Naive thymus-derived CD8-positive, alpha-beta T cell (primary cell): ENCODE results near the gene LCORL. TPM values are rescaled to one million over a fixed set of nuclear protein-coding genes. Genes with fewer than 3 reads are reported as not detected.

Source experiments
- ATAC-seq, 2 donors: fragments of 150-1000 bp; cut with Tn5 transposase in 1 of 2; sonication (Bioruptor Pico), chemical (Tn5 transposase) in 1 of 2; 1 replicate in 1 of 2; 2 replicates in 1 of 2; pipeline ENCODE4 v1.10.0; 2021; ENCODE audit warnings: mild to moderate bottlenecking in 2 of 2, moderate library complexity in 2 of 2
- POLR2A ChIA-PET: fragments of 350-600 bp; sonication (Branson Sonifier 250); formaldehyde crosslinking; loops from one replicate; lab custom pipeline; 2021; ENCODE audit warnings: antibody characterized with exemption; lab: Charles Lee
- DNase-seq, 10 donors: peaks; one replicate each; pipeline versions ENCODE4 v3.0.0 to v3.0.0-alpha.2; 2020 to 2022
- H3K27ac Mint-ChIP-seq, 10 donors: one replicate each; pipeline ENCODE4 v1.8.0; 2020 to 2022; ENCODE audit warnings: mild to moderate bottlenecking in 10 of 10, mixed read lengths in 10 of 10, moderate library complexity in 4 of 10, inconsistent platforms in 1 of 10
- H3K27me3 Mint-ChIP-seq, 5 donors: one replicate each; pipeline ENCODE4 v1.8.0; 2021 to 2022; ENCODE audit warnings: mixed read lengths in 5 of 5
- H3K36me3 Mint-ChIP-seq, 3 donors: one replicate each; pipeline ENCODE4 v1.8.0; 2020 to 2022; ENCODE audit warnings: mixed read lengths in 3 of 3, mild to moderate bottlenecking in 2 of 3, inconsistent platforms in 1 of 3
- H3K4me1 Mint-ChIP-seq, 4 donors: one replicate each; pipeline ENCODE4 v1.8.0; 2021 to 2022; ENCODE audit warnings: mixed read lengths in 4 of 4
- H3K4me3 Mint-ChIP-seq, 10 donors: one replicate each; pipeline ENCODE4 v1.8.0; 2020 to 2022; ENCODE audit warnings: mild to moderate bottlenecking in 10 of 10, mixed read lengths in 10 of 10, moderate library complexity in 6 of 10, inconsistent platforms in 1 of 10
- H3K9me3 Mint-ChIP-seq, 9 donors: one replicate each; pipeline ENCODE4 v1.8.0; 2020 to 2022; ENCODE audit warnings: mixed read lengths in 9 of 9, mild to moderate bottlenecking in 3 of 9, inconsistent platforms in 1 of 9, moderate library complexity in 1 of 9
- polyA plus RNA-seq, 3 donors: library from polyadenylated mRNA; unstranded; fragments of 300-500 nt; fragmentation: Illumina TruSeq; gene quantifications; one replicate each; pipeline ENCODE4 v1.2.3, GENCODE V29; 2021
- total RNA-seq, 8 experiments: library from RNA in 2 of 8; stranded (reverse) in 2 of 8; gene quantifications; one replicate each; pipeline ENCODE4 v1.2.3 and lab custom pipeline; 2021 to 2026

Gene LCORL
- total and polyA plus RNA-seq, 5 experiments from 2014 or later, result 4.5 to 16.9 (median 7.3) TPM

DNA sequence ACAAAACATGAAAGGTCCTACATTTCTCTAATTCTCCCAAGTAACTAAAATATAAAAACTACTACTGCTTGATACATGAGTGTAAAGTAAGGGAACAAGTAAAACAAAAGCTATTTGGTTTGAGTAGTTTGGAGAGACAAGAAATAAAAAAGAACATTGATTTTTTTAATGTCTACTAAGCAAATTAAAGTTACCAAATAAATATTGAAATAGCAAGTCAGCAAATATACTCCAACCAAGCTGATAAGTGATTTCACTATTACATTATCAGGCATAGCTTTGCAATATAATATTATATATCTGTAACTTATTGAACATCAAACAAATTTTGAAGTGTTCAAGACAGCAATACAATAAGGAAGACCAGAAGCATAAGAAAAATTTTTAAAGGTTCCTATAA is 60.3 kb downstream of the LCORL start:
- Mint-ChIP-seq H3K36me3 (peaks cover 22 to 51% (median 49%) of the 10 kb centered on the region in 3 donors), H3K27ac (no peak overlapping the region), H3K4me3 (no peak overlapping the region), H3K4me1 (no peaks in the 10 kb centered on the region), H3K9me3 (peaks cover 0 to 13% (median 0%) of the 10 kb centered on the region in 9 donors), H3K27me3 (no peaks in the 10 kb centered on the region)
- DNase-seq (no peak), ATAC-seq (no peak)
- POLR2A ChIA-PET, result no interaction called here

DNA sequence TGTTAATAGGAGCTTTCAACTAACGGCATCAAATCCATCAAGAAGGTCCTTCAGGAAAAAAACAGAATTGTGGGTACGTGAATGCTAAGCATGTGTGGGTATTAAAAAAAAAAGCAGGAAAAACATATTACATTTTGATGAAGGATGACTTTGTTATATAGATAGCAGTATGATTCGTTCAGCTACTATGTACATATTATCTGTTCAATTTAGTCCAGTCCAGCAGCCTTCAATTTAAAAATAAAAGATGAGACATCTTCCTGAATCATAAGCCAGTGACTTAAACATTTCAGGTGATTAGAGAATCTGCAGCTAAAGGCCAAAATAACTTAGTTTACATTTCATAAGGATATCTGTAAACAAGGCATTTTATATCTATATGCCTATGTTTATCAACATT is 63.4 kb downstream of the LCORL start:
- Mint-ChIP-seq H3K27me3 (no peaks in the 10 kb centered on the region), H3K4me3 (no peak overlapping the region), H3K9me3 (peaks cover 0 to 13% (median 0%) of the 10 kb centered on the region in 9 donors), H3K36me3 (peaks cover 32 to 80% (median 79%) of the 10 kb centered on the region in 3 donors), H3K27ac (no peak overlapping the region), H3K4me1 (no peaks in the 10 kb centered on the region)
- no peak for DNase-seq
- POLR2A ChIA-PET, result no interaction called here
- ATAC-seq, result no peak

DNA sequence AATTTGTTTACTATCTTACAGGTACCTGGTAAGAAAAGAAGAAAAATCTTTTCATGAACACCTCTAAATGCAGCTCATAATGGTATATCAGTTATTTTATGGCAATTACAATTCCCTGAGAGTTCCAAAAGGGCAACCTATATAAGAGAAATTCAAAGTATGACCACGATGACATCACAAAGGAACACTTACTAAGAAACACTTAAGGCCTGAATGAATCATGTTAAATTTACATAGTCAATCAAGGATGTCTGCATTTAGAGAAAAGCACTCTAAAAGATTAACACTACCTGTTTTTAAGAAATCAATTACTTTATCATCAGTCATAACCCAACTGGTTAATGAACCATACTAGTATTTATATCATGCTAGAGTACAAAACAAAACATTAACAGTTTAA is 63.9 kb downstream of the LCORL start:
- no peak overlapping the region for H3K27ac Mint-ChIP-seq
- peaks cover 32 to 85% (median 84%) of the 10 kb centered on the region in 3 donors for H3K36me3 Mint-ChIP-seq
- H3K27me3 Mint-ChIP-seq, result no peaks in the 10 kb centered on the region
- H3K4me3 Mint-ChIP-seq, result no peak overlapping the region
- peaks cover 0 to 13% (median 0%) of the 10 kb centered on the region in 9 donors for H3K9me3 Mint-ChIP-seq
- no peak for DNase-seq
- POLR2A ChIA-PET, result no interaction called here
- peaks cover 0 to 2% (median 0%) of the 10 kb centered on the region in 4 donors for H3K4me1 Mint-ChIP-seq
- ATAC-seq, result no peak

DNA sequence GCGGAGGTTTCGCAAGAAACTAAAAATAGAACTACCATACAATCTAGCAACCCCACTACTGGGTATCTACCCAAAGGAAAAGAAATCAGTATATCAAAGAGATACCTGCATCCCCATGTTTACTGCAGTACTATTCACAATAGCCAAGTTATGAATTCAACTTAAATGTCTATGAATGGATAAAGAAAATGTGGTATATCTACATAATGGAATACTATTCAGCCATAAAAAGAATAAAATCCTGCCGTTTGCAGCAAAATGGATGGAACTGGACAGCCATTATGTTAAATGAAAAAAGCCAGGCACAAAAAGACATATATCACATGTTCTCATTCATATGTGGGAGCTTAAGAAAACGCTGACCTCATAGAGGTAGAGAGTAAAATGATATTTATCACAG is 65.3 kb downstream of the LCORL start:
- H3K4me3 Mint-ChIP-seq, result no peak overlapping the region
- H3K4me1 Mint-ChIP-seq, result peaks cover 0 to 4% (median 0%) of the 10 kb centered on the region in 4 donors
- no peaks in the 10 kb centered on the region for H3K27me3 Mint-ChIP-seq
- no peak overlapping the region for H3K27ac Mint-ChIP-seq
- no peak for DNase-seq
- POLR2A ChIA-PET, result no interaction called here
- H3K36me3 Mint-ChIP-seq, result peaks cover 22 to 79% (median 77%) of the 10 kb centered on the region in 3 donors
- no peak for ATAC-seq
- H3K9me3 Mint-ChIP-seq, result peaks cover 0 to 13% (median 0%) of the 10 kb centered on the region in 9 donors

DNA sequence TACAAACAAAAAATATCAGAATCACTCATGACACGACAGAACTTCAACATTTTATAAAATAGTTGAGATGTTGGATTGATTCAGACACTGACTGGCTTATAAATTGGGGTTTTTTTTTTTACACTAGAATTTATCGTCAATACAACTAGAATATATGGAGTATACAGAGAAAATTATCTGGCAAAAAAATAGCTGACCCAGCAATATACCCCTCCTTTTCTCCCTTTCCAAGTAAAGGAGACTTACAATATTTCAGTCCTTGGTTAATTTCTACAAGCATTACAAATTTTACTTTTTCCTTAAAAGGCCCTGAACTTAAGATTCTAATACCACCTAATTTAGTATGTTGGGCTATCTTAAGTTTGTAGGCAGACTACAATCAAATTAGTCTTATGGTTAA is 76.3 kb downstream of the LCORL start:
- POLR2A ChIA-PET, result no interaction called here
- Mint-ChIP-seq H3K9me3 (no peaks in the 10 kb centered on the region), H3K36me3 (peaks cover 0 to 26% (median 19%) of the 10 kb centered on the region in 3 donors), H3K27me3 (no peaks in the 10 kb centered on the region), H3K4me3 (no peak overlapping the region), H3K27ac (no peak overlapping the region), H3K4me1 (peaks cover 0 to 5% (median 2%) of the 10 kb centered on the region in 4 donors)
- ATAC-seq, result no peak
- DNase-seq, result no peak

DNA sequence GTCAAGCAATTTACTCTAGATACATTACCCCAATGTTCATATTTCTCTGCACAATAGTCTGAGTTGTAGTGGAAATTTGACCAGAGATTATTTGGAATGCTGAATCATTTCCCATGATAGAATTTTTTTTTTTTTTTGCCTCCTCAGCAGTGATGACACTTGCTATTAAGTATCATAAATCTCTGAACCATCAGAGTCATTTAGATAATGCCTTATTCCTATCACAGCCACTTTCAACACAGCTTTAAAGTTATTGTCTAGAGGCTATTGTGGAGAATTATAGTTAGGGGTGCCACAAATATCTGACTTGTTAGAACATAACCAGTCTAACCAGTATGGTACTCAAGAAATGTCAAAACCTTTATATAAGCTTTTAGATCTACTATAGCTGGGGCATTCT is 79.8 kb downstream of the LCORL start:
- POLR2A ChIA-PET, result interaction anchor here (0.7 kb wide), 1 partner anchor 365 kb away, joined by 3 read pairs; no protein-coding TSS in a partner anchor
- Mint-ChIP-seq H3K27me3 (no peaks in the 10 kb centered on the region), H3K4me3 (no peak overlapping the region), H3K9me3 (peaks cover 0 to 3% (median 0%) of the 10 kb centered on the region in 9 donors), H3K4me1 (peaks cover 0 to 4% (median 2%) of the 10 kb centered on the region in 4 donors), H3K27ac (no peak overlapping the region), H3K36me3 (peaks cover 3 to 15% (median 9%) of the 10 kb centered on the region in 3 donors)
- no peak for DNase-seq
- no peak for ATAC-seq

DNA sequence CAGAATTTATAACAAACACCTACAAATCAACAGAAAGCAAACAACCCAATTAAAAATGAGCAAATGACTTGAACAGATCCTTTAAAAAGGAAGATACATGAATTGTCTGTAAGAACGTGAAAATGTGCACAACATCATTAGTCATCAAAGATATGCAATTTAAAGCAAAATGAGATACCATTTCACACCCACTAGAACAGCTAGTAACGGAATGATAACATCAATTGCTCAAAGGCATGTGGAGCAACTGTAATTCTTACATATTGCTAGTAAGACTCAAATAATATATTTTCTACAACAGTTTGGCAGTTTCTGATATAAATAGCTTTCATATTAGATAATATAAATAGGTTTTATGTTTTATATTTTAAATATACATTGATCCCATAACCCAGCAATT is 82.5 kb downstream of the LCORL start:
- Mint-ChIP-seq H3K27me3 (no peaks in the 10 kb centered on the region), H3K9me3 (peaks cover 2 to 26% (median 8%) of the 10 kb centered on the region in 9 donors), H3K4me3 (no peak overlapping the region), H3K27ac (no peak overlapping the region), H3K36me3 (peaks cover 16 to 32% (median 28%) of the 10 kb centered on the region in 3 donors), H3K4me1 (peaks cover 0 to 4% (median 2%) of the 10 kb centered on the region in 4 donors)
- ATAC-seq (no peak), DNase-seq (no peak)
- POLR2A ChIA-PET, result no interaction called here

DNA sequence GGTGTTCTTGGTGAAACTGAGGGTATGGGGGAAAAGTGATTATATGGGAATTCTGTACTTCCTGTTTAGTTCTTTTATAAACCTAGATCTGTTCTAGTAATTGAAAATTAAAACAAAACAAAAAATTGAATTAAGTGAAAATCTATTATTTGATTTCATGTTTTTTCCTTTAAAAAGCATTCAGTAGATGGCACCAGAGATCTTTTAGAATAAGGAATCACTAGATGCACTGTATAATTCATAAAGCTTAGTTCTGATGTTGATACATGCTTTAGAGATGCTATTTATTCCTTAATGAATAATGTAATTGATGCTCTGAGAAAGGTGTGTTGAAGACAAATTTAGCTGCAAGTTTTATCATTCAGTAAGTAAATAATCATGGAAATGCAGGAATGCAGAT is 87.3 kb downstream of the LCORL start:
- Mint-ChIP-seq H3K27me3 (no peaks in the 10 kb centered on the region), H3K9me3 (peaks cover 7 to 45% (median 19%) of the 10 kb centered on the region in 9 donors), H3K36me3 (peaks cover 25 to 71% (median 43%) of the 10 kb centered on the region in 3 donors), H3K27ac (no peak overlapping the region), H3K4me1 (peaks cover 0 to 3% (median 0%) of the 10 kb centered on the region in 4 donors), H3K4me3 (no peak overlapping the region)
- ATAC-seq (no peak), DNase-seq (no peak)
- POLR2A ChIA-PET, result no interaction called here

DNA sequence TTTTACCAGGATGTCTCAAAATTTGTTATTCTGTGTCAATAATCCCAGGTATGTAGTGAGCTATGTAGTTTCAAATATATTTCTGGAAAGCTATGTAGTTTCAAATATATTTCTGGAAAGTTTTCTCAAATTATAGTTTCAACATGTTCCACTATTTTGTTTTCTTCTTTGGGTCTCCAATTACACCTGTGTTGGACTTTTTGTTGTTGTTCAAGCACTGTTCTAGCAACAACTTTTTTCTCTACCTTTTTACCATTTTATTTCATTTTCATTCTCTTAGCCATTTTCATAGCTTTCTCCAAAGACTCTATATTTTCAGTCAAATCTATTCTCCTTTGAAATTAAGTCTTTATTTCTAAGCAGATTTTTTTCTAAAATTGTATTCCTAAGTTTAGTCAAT is 88.4 kb downstream of the LCORL start:
- ATAC-seq (no peak), DNase-seq (no peak)
- H3K36me3 Mint-ChIP-seq, result peaks cover 22 to 74% (median 45%) of the 10 kb centered on the region in 3 donors
- POLR2A ChIA-PET, result no interaction called here
- peaks cover 7 to 51% (median 23%) of the 10 kb centered on the region in 9 donors for H3K9me3 Mint-ChIP-seq
- H3K27me3 Mint-ChIP-seq, result no peaks in the 10 kb centered on the region
- no peaks in the 10 kb centered on the region for H3K4me1 Mint-ChIP-seq
- no peak overlapping the region for H3K4me3 Mint-ChIP-seq
- H3K27ac Mint-ChIP-seq, result no peak overlapping the region

DNA sequence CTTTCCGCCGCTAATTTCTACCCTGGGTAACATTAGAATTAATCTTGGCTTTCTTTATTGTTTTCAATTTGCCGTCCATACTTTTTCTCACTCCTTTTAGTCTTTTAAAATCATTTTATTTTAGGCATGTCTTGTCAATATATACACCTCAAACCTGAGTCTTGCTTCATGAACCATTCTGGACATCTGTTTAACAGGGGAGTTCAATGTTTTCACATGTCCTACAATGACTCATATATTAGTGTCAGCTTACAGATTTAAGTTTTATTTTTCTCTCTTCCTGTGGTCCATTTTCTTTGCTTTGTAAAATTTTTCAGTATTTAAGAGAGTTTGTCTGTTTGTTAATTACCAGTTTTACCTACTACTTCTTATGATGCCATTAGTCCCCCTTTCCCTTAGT is 89.5 kb downstream of the LCORL start:
- Mint-ChIP-seq H3K4me1 (no peaks in the 10 kb centered on the region), H3K9me3 (peaks cover 5 to 51% (median 23%) of the 10 kb centered on the region in 9 donors), H3K36me3 (peaks cover 29 to 77% (median 44%) of the 10 kb centered on the region in 3 donors), H3K27me3 (no peaks in the 10 kb centered on the region), H3K27ac (no peak overlapping the region), H3K4me3 (no peak overlapping the region)
- POLR2A ChIA-PET, result no interaction called here
- no peak for ATAC-seq
- no peak for DNase-seq

DNA sequence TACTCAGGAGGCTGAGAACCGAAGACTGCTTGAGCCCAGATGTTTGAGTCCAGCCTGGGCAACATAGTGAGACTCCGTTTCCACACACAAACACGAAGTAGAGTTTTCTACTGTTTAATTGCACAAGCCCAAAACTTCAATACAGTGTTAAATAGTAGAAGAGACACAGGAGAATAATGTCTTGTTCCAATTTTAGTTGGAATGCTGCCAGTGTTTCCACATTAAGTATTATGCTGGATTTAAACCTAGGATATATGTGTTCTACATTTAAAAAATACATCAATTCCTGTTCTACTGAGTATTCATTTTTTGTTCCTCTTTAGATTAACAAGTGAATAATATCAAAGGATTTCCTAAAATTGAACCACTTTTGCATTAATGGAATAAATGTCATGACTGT is 91.3 kb downstream of the LCORL start:
- POLR2A ChIA-PET, result no interaction called here
- DNase-seq (no peak), ATAC-seq (no peak)
- Mint-ChIP-seq H3K9me3 (peaks cover 5 to 35% (median 16%) of the 10 kb centered on the region in 9 donors), H3K36me3 (peaks cover 27 to 74% (median 38%) of the 10 kb centered on the region in 3 donors), H3K27ac (no peak overlapping the region), H3K27me3 (no peaks in the 10 kb centered on the region), H3K4me1 (no peaks in the 10 kb centered on the region), H3K4me3 (no peak overlapping the region)

DNA sequence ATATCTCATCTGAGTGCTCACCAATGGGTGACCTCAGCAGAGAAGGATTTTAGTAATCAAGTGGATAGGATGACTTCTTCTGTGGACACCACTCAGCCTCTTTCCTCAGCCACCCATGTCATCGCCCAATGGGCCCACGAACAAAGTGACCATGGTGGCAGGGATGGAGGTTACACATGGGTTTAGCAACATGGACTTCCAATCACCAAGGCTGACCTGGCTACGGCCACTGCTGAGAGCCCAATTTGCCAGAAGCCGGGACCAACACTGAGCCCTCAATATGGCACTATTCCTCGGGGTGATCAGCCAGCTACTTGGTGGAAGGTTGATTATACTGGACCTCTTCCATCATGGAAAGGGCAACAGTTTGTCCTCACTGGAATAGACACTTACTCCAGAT is 97.4 kb downstream of the LCORL start:
- POLR2A ChIA-PET, result no interaction called here
- H3K4me1 Mint-ChIP-seq, result no peaks in the 10 kb centered on the region
- H3K27me3 Mint-ChIP-seq, result no peaks in the 10 kb centered on the region
- ATAC-seq (no peak), DNase-seq (no peak)
- H3K9me3 Mint-ChIP-seq, result peaks cover 0 to 9% (median 2%) of the 10 kb centered on the region in 9 donors
- no peak overlapping the region for H3K27ac Mint-ChIP-seq
- H3K36me3 Mint-ChIP-seq, result peaks cover 9 to 58% (median 40%) of the 10 kb centered on the region in 3 donors
- H3K4me3 Mint-ChIP-seq, result no peak overlapping the region

DNA sequence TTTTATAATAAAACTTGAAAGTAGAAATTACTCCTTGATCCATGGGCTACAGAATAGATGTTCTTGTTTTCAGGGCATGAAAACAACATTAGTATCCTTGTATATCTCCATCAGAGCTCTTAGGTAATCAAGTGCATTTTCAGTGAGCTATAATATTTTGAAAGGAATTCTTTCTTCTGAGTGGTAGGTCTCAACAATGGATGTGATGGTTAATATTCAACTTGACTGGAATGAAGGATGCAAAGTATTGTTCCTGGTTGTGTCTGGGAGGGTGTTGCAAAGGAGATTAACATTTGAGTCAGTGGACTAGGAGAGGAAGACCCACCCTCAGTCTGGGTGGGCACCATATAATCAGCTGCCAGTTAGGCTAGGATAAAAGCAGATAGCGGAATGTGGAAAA is 100.1 kb downstream of the LCORL start:
- POLR2A ChIA-PET, result no interaction called here
- ATAC-seq (no peak), DNase-seq (no peak)
- Mint-ChIP-seq H3K4me1 (no peaks in the 10 kb centered on the region), H3K27ac (no peak overlapping the region), H3K36me3 (peaks cover 10 to 64% (median 40%) of the 10 kb centered on the region in 3 donors), H3K4me3 (no peak overlapping the region), H3K27me3 (no peaks in the 10 kb centered on the region), H3K9me3 (peaks cover 0 to 10% (median 5%) of the 10 kb centered on the region in 9 donors)

DNA sequence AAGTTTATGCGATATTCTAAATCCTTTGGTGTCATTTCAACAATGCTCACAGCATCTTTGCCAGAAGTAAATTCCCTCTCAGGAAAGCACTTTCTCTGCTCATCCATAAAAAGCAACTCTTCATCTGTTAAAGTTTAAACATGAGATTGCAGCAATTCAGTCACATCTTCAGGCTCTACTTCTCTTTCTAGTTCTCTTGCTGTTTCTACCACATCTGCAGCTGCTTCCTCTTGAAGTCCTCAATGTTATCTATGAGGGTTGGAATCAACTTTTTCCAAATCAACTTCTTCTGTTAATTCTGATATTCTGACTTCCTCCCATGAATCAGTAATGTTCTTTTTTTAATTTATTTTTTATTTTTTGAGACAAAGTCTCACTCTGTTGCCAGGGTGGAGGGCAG is 100.9 kb downstream of the LCORL start:
- DNase-seq (no peak), ATAC-seq (no peak)
- Mint-ChIP-seq H3K4me1 (peaks cover 0 to 5% (median 0%) of the 10 kb centered on the region in 4 donors), H3K4me3 (no peak overlapping the region), H3K9me3 (peaks cover 0 to 10% (median 5%) of the 10 kb centered on the region in 9 donors), H3K27me3 (no peaks in the 10 kb centered on the region), H3K36me3 (peaks cover 4 to 64% (median 34%) of the 10 kb centered on the region in 3 donors), H3K27ac (peak overlapping the region in 1 of 10 donors; percentile 11)
- POLR2A ChIA-PET, result no interaction called here
